ENCODE measurements around the gene ROBO1.

ROBO1 gene

GRCh38 chr3:78659386-78659987 is 1108.3 kb downstream of the ROBO1 start:
- DNase-seq: peak; percentile 11

- DNase-seq: no peak
These were observed 1120.1 kb downstream of the ROBO1 start for GRCh38 chr3:78647726-78648125.

- no peak for DNase-seq
These were observed 1122.0 kb downstream of the ROBO1 start for GRCh38 chr3:78645628-78646310.

GRCh38 chr3:78644847-78645246 is 1123.0 kb downstream of the ROBO1 start:
- no peak for DNase-seq

- DNase-seq: no peak
These were observed 1125.4 kb downstream of the ROBO1 start for GRCh38 chr3:78642226-78643035.

- DNase-seq: no peak
These were observed 1126.1 kb downstream of the ROBO1 start for GRCh38 chr3:78641703-78642102.

- no peak for DNase-seq
These were observed 1133.5 kb downstream of the ROBO1 start for GRCh38 chr3:78634316-78634715.

GRCh38 chr3:78633626-78634025 is 1134.2 kb downstream of the ROBO1 start:
- DNase-seq: no peak

GRCh38 chr3:78632925-78633553 is 1134.8 kb downstream of the ROBO1 start:
- DNase-seq: no peak

GRCh38 chr3:78629544-78629943 is 1138.3 kb downstream of the ROBO1 start:
- no peak for DNase-seq

GRCh38 chr3:78621061-78621716 is 1146.6 kb downstream of the ROBO1 start:
- DNase-seq: no peak

GRCh38 chr3:78614486-78614885 is 1153.3 kb downstream of the ROBO1 start:
- DNase-seq: no peak

- no peak for DNase-seq
These were observed 1154.3 kb downstream of the ROBO1 start for GRCh38 chr3:78613421-78613879.

GRCh38 chr3:78611278-78611677 is 1156.5 kb downstream of the ROBO1 start:
- no peak for DNase-seq

- no peak for DNase-seq
These were observed 1157.2 kb downstream of the ROBO1 start for GRCh38 chr3:78610462-78611125.

- DNase-seq: no peak
These were observed 1161.0 kb downstream of the ROBO1 start for GRCh38 chr3:78606756-78607155.

- no peak for DNase-seq
These were observed 1162.6 kb downstream of the ROBO1 start for GRCh38 chr3:78605178-78605577.

- no peak for DNase-seq
These were observed 1163.5 kb downstream of the ROBO1 start for GRCh38 chr3:78604341-78604740.

GRCh38 chr3:78601249-78601648 is 1166.5 kb downstream of the ROBO1 start:
- DNase-seq: no peak

GRCh38 chr3:78589778-78590177 is 1178.0 kb downstream of the ROBO1 start:
- DNase-seq: no peak

- DNase-seq: no peak
These were observed 1178.7 kb downstream of the ROBO1 start for GRCh38 chr3:78588906-78589621.

Data from effector CD8-positive, alpha-beta T cell (primary cell).